SJSA1 (cell line): Measurements from ENCODE around the gene ACTR2. TPM values are rescaled to one million over a fixed set of nuclear protein-coding genes. Genes with fewer than 3 reads are reported as not detected.
A peak's percentile ranks its signal among the peaks of the same experiment; 100 is the strongest.
"Not testable (repeated sequence)": the region's sequence is repeated elsewhere in the genome, so short reads cannot be mapped to it uniquely, and the experiment has no call there.

Source experiments
- DNase-seq, 2 experiments: peaks; one replicate each; pipeline ENCODE4 v3.0.0-alpha.2; 2015 to 2020; ENCODE audit warnings: low spot score in 2 of 2, low read depth in 1 of 2
- H3K27ac ChIP-seq: fragments of 250-450 bp; sonication (Bioruptor Pico); 2 replicates; pipeline ENCODE4 v1.5.1; 2020; ENCODE audit warnings: mild to moderate bottlenecking, moderate library complexity
- H3K27me3 ChIP-seq: fragments of 250-450 bp; sonication (Bioruptor Pico); replicated peaks from 2 replicates; pipeline ENCODE4 v1.5.1; 2020; ENCODE audit warnings: mild to moderate bottlenecking, moderate library complexity
- H3K36me3 ChIP-seq: fragments of 250-450 bp; sonication (Bioruptor Pico); 2 replicates; pipeline ENCODE4 v1.5.1; 2020; ENCODE audit warnings: mild to moderate bottlenecking
- H3K4me1 ChIP-seq: fragments of 250-450 bp; sonication (Bioruptor Pico); replicated peaks from 2 replicates; pipeline ENCODE4 v1.6.1; 2021; ENCODE audit warnings: mild to moderate bottlenecking
- H3K4me3 ChIP-seq: fragments of 250-450 bp; sonication (Bioruptor Pico); 2 replicates; pipeline ENCODE4 v1.5.1; 2020; ENCODE audit warnings: mild to moderate bottlenecking
- H3K9me3 ChIP-seq: fragments of 250-450 bp; sonication (Bioruptor Pico); replicated peaks from 2 replicates; pipeline ENCODE4 v1.5.1; 2020; ENCODE audit warnings: mild to moderate bottlenecking
- total RNA-seq: library from RNA; depleted of rRNA; stranded (reverse); fragments of >200 nt; shearing (Covaris generic); gene quantifications from 2 replicates; pipeline ENCODE4 v1.2.3, GENCODE V29; 2014; rRNA removed

ACTR2 gene
- total RNA-seq: 106 and 150 TPM in 2 replicates

DNA sequence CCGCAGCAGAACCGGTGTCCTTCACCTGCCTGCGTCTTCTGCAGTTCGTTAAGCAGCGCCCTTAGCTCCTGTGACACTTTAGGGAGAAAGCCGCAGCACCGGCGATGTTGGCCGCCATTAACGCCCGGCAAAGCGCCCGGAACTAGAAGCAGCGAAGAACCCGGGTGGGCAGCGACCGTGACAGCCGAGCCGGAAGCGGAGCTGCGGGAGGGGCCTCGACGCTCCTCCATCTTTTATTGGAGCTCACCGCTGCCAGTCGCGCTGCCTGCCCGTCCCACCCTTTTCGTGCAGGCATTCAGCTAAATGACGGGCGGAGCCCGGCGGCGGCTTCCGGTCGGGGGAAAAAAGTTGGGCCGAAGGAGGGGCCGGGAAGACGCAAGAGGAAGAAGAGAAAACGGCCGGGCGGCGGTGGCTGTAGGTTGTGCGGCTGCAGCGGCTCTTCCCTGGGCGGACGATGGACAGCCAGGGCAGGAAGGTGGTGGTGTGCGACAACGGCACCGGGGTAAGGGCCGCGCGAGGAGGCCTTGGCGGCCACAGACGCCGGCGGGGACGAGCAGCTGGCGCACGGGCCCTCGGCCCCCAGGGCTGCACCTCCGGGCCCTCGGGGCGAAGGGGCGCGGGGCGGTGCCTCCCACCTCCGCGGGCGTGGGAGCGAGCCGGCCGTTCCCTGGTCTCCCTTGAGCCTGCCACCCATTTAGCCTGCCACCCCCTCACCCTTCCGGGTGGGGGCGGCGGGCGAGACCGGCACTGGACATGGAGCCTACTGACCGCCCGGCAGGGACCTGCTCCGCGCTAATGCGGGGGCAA, at the start of gene ACTR2:
Gene ACTR2, plus strand, starts transcription at position 376 of the 807 bp plus-strand sequence. Its CDS starts 79 bp downstream, at position 455.
- peak; percentile 97 to 98 for DNase-seq
- no peaks in the 10 kb centered on the region for H3K27me3 ChIP-seq
- peaks cover 38% of the 10 kb centered on the region for H3K36me3 ChIP-seq
- peaks cover 28% of the 10 kb centered on the region for H3K4me1 ChIP-seq
- H3K9me3 ChIP-seq: no peaks in the 10 kb centered on the region; the same call in 1 of the 2 replicates
- H3K4me3 ChIP-seq: peak within 1 kb of the TSS; percentile 90
- peak within 1 kb of the TSS; percentile 92 for H3K27ac ChIP-seq

DNA sequence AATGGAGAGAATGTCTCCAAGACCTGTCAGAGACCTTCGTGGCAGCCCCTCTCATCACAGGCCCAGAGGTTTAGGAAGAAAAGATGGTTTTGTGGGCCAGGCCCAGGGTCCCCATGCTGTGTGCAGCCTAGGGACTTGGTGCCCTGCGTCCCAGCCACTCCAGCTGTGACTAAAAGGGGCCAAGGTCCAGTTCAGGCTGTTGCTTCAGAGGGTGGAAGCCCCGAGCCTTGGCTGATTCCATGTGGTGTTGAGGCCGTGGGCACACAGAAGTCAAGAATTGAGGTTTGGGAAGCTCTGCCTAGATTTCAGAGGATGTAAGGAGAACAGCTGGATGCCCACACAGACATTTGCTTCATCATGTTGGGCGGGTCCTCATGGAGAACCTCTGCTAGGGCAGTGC, 45.1 kb upstream of the ACTR2 start:
- Histone ChIP-seq H3K9me3 (no peaks in the 10 kb centered on the region), H3K27me3 (no peaks in the 10 kb centered on the region), H3K27ac (no peak overlapping the region), H3K4me1 (no peaks in the 10 kb centered on the region), H3K4me3 (no peak overlapping the region), H3K36me3 (no peaks in the 10 kb centered on the region)
- DNase-seq: no peak

DNA sequence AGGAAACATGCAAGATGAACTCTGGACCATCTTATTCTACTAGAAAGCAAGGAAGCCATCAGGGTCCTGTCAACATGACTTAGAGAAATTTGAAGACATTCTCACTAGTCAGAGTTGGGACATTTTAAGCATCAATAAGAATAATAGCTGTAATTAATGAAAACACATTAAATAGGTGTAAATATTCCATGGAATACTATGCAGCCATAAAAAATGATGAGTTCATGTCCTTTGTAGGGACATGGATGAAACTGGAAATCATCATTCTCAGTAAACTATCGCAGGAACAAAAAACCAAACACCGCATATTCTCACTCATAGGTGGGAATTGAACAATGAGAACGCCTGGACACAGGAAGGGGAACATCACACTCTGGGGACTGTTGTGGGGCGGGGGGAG, 44.2 kb upstream of the ACTR2 start:
- H3K27ac ChIP-seq, H3K4me3 ChIP-seq, H3K9me3 ChIP-seq, H3K27me3 ChIP-seq, H3K4me1 ChIP-seq, DNase-seq, H3K36me3 ChIP-seq: not testable (repeated sequence)

DNA sequence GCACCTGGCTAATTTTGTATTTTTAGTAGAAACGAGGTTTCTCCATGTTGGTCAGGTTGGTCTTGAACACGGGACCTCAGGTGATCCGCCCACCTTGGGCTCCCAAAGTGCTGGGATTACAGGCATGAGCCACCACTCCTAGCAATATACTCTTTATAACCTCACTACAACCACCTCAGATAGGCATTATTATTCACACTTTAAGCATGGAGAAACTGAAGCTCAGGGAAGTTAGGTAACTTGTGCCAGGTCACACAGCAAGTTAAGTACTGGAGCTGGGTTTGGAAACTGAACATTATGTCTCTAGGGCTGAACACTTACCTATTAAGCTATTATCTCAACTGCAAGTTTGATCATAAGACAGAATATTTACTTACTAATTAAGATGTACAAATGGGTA, 42.6 kb upstream of the ACTR2 start:
- Histone ChIP-seq H3K36me3 (no peaks in the 10 kb centered on the region), H3K4me1 (no peaks in the 10 kb centered on the region), H3K9me3 (no peaks in the 10 kb centered on the region), H3K27me3 (no peaks in the 10 kb centered on the region), H3K4me3 (no peak overlapping the region), H3K27ac (no peak overlapping the region)
- DNase-seq: no peak

DNA sequence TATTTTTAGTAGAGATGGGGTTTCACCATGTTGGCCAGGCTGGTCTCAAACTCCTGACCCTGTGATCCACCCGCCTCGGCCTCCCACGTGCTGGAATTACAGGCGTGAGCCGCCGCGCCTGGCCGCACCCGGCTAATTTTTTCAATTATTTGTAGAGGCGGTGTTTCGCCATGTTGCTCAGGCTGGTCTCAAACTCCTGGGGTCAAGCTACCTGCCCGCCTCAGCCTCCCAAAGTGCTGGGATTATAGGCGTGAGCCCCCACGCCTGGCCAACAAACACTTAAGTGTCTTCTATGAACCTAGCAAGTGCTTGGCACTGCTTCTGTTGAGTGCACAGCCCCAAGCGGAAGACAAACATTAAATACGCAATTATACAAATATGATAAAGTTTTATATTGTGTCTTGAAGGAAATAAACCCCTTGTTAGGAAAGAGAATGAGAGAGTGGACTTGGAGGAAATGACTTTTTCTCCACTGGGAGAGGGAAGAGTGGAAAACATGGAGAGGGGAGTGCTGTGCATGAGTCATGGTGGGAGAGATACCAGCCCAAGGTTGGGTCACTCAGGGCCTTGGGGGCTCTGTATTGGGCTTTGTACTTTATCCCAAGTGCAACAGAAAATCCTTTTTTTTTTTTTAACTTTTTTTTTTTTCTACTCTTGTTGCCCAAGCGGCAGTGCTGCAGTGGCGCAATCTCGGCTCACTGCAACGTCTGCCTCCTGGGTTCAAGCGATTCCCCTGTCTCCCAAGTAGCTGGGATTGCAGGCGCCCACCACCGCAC, 41.4 kb upstream of the ACTR2 start:
- DNase-seq: no peak

DNA sequence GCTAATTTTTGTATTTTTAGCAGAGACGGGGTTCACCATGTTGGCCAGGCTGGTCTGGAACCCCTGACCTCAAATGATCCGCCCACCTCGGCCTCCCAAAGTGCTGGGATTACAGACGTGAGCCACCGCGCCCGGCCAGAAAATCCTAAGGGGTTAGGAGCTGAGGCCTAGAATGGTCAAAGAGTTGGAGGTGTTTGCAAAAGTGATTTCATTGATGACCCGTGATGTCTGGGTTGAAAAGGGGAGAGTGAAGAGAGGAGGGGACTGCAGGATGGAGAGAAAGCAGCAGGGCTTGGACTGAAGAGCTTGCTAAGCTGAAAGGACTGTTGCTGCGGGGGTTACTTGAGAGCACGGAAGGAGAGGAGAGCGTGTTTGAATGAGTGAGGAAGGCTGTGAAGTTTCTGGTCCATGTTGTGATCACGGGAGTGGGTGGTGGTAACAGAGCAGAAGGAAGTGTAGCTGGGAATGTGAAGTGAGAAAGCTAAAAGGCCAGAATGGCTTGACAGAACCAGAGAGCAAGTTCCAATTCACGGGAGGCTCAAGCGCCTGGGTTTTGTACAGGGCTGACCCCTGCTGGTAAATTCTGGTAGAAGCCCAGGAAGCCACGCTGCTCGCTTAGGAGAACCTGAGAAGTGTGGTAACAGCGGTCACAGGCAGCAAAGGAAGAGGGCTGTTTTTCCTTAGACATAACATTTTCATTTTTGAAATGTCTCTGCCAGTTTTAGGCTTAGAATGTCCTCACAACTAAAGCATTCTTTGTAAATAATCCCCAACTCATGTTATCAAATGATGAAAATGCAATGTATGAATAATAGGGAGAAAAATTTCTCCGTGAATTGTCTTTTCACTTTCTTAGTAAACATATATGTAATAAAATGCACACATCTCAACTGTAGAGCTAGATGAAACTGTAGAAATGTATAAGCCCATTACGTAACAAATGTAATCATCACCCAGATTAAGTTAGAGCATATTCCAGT, 40.5 kb upstream of the ACTR2 start:
- Histone ChIP-seq H3K36me3 (no peaks in the 10 kb centered on the region), H3K9me3 (no peaks in the 10 kb centered on the region), H3K4me3 (no peak overlapping the region), H3K4me1 (no peaks in the 10 kb centered on the region), H3K27ac (no peak overlapping the region), H3K27me3 (no peaks in the 10 kb centered on the region)
- peak; percentile 62 to 67 for DNase-seq

More for the DNA sequence above, 41.4 kb upstream of the ACTR2 start:
- no peaks in the 10 kb centered on the region for H3K36me3 ChIP-seq
- H3K27ac ChIP-seq: no peak overlapping the region
- no peaks in the 10 kb centered on the region for H3K4me1 ChIP-seq
- no peaks in the 10 kb centered on the region for H3K27me3 ChIP-seq
- no peaks in the 10 kb centered on the region for H3K9me3 ChIP-seq
- H3K4me3 ChIP-seq: no peak overlapping the region

DNA sequence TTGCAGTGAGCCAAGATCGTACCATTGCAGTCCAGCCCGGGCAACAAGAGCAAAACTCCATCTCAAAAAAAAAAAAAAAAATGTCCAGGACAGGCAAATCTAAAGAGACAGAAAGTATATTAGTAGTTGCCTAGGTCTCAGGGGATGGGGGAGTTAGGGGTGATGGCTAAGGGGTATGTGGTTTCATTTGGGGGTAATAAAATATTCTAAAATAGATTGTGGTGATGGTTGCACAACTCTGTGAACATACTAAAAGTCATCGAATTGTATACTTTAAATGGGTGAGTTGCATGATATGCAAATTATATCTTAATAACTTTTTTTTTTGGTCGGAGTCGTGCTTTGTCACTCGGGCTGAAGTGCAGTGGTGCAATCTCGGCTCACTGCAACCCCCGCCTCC, 34.2 kb upstream of the ACTR2 start:
- Histone ChIP-seq H3K4me1 (no peaks in the 10 kb centered on the region), H3K36me3 (no peaks in the 10 kb centered on the region), H3K27me3 (no peaks in the 10 kb centered on the region), H3K9me3 (no peaks in the 10 kb centered on the region), H3K4me3 (no peak overlapping the region), H3K27ac (no peak overlapping the region)
- no peak for DNase-seq

DNA sequence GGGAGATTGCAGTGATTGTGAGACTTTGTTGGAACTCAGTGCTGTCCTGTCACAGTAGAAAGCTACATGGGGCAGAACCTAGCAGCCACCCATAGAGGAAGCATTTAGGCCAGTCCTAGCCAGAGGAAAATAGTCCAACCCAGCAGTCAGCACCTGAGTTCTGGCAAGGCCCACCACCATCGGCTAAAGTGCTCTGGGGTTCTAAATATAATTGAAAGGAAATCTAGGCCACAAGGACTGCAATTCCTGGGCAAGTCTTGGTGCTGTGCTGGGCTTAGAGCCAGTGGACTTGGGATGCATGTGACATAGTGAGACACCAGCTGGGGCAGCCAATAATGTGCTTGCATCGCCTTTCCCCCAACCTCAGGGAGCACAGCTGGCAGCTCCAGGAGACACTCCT, 28.9 kb upstream of the ACTR2 start:
- DNase-seq: no peak

DNA sequence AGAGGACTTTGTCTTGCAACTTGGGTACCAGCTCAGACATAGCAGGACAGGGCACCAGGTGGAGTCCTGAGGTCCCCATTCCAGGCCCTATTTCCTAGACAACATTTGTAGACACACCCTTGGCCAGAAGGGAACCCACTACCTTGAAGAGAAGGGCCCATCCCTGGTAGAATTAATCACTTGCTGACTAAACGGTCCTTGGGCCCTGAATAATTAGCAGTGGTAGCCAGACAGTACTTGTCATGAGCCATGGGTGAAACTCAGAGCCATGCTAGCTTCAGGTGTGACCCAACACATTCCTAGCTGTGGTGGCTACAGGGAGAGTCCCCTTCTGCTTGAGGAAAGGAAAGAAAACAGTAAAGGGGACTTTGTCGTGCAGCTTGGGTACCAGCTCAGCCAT, 28.5 kb upstream of the ACTR2 start:
- DNase-seq: no peak
- Histone ChIP-seq H3K36me3 (no peaks in the 10 kb centered on the region), H3K4me3 (no peak overlapping the region), H3K27ac (no peak overlapping the region), H3K27me3 (no peaks in the 10 kb centered on the region), H3K9me3 (no peaks in the 10 kb centered on the region), H3K4me1 (no peaks in the 10 kb centered on the region)

More for the DNA sequence above, 28.9 kb upstream of the ACTR2 start:
- Histone ChIP-seq H3K36me3 (no peaks in the 10 kb centered on the region), H3K4me3 (no peak overlapping the region), H3K9me3 (no peaks in the 10 kb centered on the region), H3K27ac (no peak overlapping the region), H3K4me1 (no peaks in the 10 kb centered on the region), H3K27me3 (no peaks in the 10 kb centered on the region)

DNA sequence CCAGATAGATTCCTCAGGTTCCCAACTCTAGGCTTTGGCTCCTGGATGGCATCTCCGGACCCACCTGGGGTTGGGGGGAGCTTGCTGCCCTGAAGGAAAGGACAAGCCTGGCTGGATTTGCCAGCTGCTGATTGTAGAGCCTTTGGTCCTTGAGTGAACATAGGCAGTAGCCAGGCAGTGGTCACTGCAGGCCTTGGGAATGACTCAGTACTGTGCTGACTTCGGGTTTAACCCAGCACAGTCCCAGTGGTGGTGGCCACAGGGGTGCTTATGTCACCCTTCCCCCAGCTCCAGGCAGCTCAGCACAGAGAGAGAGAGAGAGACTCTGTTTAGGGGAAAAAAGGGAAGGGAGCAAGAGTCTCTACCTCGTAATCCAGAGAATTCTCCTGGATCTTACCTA, 27.7 kb upstream of the ACTR2 start:
- Histone ChIP-seq H3K36me3 (no peaks in the 10 kb centered on the region), H3K9me3 (no peaks in the 10 kb centered on the region), H3K4me1 (no peaks in the 10 kb centered on the region), H3K27ac (no peak overlapping the region), H3K27me3 (no peaks in the 10 kb centered on the region), H3K4me3 (no peak overlapping the region)
- no peak for DNase-seq

DNA sequence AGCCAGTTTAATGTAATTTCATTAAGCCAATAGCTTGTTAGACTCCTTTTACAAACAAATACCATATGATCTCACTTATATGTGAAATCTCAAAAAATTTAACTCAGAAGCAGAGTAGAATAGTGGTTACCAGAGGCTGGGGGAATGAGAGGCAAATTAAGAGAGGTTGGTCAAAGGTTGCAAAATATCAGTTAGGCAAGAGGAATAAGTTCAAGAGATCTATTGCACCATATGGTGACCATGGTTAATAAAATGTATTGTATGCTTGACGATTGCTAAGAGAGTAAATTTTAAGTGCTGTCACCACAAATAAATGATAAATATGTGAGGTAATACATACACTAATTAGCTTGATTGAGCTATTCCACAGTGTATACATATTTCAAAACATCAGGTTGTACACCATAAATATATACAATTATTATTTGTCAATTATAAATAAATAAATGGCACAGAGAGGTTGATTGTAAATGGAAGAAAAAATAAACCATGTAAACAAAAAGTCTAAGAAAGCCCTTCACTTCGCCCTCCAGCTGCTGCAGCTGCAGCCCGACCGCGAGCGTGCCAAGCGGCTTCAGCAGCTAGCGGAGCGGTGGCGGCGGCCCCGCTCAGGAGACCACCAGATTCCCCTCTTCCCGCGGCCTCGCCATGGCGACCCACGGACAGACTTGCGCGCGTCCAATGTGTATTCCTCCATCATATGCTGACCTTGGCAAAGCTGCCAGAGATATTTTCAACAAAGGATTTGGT, 23.0 kb upstream of the ACTR2 start:
- Histone ChIP-seq H3K4me1 (no peaks in the 10 kb centered on the region), H3K9me3 (no peaks in the 10 kb centered on the region), H3K27me3 (no peaks in the 10 kb centered on the region), H3K27ac (no peak overlapping the region), H3K4me3 (no peak overlapping the region), H3K36me3 (no peaks in the 10 kb centered on the region)
- no peak for DNase-seq

DNA sequence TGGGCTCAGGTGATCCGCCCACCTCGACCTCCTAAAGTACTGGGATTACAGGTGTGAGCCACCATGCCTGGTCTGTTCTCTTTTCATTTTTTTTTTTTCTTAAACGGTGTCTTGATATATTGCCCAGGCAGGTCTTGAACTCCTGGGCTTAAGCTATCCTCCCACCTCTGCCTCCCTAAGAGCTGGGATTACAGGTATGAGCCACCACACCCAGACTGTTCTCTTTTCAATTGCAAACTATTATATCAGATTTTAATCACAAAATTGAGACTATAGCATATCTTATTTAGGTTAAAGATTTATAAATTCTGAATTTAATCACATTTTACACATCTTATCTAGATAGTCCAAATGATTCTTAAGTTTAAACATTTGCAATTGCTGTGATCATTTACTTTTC, 15.5 kb upstream of the ACTR2 start:
- Histone ChIP-seq H3K27me3 (no peaks in the 10 kb centered on the region), H3K36me3 (no peaks in the 10 kb centered on the region), H3K9me3 (no peaks in the 10 kb centered on the region), H3K4me1 (no peaks in the 10 kb centered on the region), H3K4me3 (no peak overlapping the region), H3K27ac (no peak overlapping the region)
- no peak for DNase-seq

DNA sequence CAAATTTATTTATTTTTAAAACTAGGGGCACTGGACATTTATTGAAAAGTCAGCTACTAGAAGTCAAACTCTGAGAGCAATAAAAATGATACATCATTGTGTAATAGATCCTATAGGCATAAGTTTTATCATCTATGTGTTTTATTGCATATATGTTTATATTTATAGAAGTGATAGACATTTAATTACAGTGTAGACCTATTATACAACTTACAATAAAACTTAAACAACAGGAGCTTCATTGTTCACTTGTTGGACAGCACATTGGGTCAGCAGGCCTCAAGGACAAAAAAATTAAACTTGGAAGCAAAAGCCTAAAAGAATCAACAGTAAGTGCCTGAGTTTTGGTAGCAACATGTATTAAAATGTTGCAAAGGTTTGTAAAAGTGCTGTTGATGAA, 15.0 kb upstream of the ACTR2 start:
- Histone ChIP-seq H3K27ac (no peak overlapping the region), H3K36me3 (no peaks in the 10 kb centered on the region), H3K27me3 (no peaks in the 10 kb centered on the region), H3K9me3 (no peaks in the 10 kb centered on the region), H3K4me1 (no peaks in the 10 kb centered on the region), H3K4me3 (no peak overlapping the region)
- no peak for DNase-seq
